ENCODE data around the gene GABBR2.
"Not testable (repeated sequence)": the region's sequence is repeated elsewhere in the genome, so short reads cannot be mapped to it uniquely, and the experiment has no call there.

The GABBR2 gene

DNA sequence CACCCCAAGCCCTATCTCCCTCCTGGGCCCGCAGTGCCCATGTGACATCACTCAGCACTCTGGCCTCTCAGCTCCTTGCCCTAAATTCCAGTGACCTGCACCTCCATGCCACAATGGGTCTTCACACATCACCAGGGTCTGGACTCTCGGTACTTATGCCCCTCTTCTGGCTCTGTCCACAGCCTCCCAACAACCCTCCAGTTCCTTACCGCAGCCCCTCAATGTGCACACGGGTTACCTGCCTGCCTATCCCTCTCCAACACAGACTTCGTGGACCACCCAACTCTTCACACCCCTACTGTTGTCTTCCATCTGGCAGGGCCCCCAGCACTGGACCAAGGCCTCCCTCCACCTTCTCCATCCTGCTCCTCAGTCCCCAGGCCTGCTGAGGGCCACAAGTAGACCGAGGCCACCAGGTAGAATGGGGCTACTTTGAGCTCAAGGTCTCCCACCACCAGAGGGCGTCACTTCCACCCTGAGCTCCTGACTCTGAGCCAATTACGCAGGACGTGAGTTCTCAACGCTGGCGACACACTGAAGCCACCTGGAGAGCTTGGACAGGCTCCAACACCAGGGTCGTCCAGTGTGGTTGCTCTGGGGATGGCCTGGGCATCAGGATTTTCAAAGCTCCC is 172.1 kb downstream of the GABBR2 start:
- DNase-seq = no peak

DNA sequence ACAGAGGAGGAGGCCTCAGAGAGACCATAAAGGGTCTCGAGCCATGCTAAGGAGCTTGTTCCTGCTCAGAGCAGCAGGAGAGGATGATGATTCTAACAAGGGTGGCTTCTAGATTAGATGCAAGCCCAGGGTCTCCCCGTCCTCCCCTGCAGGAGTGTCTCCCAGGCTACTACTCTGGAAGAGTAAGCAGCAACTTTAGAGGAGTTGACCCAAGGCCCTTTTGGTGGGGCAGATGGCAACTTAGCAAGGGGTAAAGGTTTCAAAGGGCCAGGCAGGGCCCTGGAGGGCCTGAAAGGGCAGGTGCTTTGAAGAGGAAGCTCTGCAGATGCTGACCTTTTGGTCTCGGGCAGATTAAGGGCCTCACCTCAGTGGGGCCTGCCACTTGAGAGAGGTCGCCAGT is 174.9 kb downstream of the GABBR2 start:
- DNase-seq = no peak

DNA sequence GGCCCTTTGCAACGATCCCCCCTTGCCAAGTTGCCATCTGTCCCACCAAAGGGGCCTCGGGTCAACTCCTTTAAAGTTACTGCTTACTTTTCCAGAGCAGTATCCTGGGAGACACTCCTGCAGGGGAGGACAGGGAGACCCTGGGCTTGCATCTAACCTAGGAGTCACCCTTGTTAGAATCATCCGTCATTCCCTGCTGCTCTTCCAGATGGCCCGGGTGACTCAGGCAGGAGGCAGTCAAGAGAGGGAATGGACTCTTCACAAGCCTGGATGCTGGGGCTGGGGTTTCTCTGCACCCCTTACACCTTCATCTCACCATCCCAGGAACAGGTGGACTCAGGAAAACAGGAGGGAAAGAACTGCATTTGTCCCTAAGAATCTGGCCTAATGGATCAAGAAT is 175.6 kb downstream of the GABBR2 start:
- no peak for DNase-seq

DNA sequence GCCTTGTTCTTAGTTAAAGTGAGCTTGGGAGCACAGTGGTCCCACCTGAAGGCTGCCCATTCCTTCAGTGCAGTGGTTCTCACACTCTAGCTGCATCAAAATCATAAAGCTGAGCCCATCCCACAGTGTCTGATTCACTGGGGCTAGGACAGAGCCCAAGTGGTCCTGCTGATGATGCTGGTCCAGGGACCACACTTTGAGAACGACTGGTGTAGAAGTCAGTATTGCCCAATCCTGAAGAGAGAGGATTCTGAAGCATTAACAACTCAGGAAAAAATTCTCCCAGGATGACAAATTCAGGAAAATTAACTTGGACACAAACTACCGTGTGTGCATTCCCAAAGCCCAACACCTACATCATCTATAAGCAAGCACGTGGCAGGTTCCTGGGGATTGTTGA is 176.2 kb downstream of the GABBR2 start:
- no peak for DNase-seq

DNA sequence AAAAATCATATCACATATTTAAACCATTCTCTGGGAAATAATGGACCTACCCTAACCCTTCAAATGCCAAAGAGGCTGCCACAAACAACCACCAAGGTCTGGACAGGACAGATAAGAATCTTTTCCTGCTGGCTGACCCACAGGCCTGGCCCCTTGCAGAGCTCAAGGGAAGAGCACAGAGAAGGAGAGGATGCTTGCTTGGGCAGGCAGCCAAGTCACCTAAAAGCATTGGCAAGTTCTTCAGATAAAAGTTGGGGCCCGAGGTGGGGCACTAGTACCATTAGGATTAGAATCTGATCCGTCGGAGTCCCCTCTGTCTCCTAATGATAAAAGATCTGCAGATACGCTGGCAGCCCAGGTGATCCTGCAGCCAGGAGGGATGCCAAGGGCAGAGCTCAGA is 176.6 kb downstream of the GABBR2 start:
- DNase-seq = no peak

DNA sequence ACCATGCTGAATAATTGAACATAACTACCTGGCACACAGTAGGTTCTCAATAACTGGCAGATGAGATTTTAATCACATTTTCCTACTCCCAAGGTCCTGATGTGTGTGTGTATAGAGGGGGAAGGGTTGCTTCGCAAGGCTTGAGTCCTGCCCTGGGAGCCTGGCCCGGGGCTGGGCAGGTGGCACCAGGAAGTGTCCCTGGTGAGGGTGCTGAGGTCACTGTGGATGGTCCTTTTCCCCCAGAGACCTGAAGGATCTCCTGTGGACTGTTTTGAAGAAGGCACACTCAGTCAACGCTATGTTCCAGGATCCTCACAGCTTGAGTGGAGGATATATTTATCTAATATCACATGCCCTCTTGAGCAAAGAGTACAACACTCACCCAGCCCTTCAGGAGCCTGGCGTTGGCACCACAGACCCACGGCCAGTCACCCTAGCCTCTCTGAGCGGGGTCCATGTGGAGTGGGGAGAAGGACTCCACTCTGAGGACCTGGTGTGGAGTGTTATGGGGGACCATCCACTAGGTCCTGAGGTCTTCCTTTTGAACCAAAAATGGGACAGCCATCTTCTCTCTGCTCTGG is 177.8 kb downstream of the GABBR2 start:
- no peak for DNase-seq

DNA sequence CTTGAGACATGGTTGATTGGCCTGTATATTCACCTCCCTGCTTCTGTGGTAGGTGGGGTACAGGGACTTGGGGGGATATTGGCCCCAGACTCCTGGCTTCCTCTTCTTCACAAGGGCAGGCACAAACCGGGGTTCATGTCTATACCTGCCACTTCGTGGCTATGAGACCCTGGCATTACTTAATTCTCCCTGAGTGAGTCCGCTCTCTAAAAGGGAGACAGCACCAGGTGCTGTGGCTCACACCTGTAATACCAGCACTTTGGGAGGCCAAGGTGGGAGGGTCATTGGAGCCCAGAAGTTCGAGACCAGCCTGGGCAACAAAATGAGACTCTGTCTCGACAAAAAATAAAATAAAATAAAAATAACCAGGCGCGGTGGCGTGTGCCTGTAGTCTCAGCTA is 178.5 kb downstream of the GABBR2 start:
- DNase-seq = no peak

DNA sequence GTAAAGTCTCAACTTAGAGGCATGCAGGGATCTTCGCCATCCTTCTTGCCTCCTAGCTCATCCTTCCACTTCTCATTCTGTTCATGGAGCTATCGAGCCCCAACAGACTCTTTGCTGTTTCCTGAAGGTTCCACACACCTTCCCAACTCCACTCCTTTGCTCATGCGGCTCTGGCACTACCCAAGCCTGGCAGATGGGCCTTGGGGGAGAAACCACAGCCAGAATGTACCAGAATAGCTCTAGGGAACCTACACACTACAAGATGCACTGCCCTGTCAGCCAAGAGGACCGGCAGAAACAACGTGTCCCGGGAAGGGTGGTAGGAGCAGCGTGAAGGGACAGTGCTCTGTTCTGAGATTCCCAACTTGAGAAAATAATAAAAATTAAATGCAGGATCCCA is 178.9 kb downstream of the GABBR2 start:
- DNase-seq = no peak

DNA sequence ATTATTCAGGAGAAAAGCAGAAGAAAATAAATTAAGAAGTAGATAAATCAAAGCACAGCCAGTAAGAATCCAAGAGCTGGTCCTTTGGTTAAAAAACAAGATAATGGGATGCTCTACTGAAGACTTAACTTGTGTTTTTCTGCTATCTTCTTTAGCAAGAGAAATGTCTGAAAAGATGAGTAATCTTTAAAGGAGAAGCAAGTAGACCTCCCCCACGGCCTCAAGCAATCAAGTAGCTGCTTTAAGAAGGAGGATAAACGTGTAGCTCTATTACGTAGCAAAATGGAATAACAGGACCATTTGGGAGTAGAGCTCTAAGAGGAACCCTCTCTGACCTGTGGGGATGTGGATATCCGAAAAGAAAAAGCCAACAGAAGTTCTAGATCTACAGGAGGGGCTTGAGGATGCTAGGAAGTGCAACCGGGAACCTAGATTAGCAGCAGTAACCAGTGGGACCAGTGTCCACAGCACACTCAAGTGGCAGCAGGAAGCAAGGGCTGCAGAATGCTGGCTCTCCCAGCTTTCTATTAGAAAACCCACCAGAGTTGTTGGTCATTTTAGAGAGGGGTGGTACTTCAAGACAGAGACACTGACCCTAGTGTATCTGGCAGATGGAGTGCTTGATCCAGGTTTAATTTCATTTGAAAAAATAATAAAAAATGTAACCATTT is 185.4 kb downstream of the GABBR2 start:
- no peak for DNase-seq

DNA sequence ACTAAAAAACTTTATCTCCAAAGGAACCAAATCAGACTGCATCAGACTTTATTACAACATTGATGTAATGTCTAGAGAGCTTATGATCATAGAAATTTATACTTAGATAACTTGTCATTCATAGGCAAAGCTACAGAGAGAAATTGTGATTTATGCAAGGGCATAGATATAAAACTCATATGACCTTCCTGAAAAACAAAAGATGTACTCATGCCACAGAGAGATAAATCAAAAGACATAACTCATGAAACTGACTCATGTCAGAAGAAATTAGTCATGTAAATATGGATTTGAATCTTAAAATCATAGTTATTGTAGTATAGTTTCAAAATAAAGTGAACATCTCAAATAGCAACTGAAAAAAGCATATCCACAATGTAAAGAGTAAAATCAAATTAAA is 186.2 kb downstream of the GABBR2 start:
- DNase-seq = no peak

DNA sequence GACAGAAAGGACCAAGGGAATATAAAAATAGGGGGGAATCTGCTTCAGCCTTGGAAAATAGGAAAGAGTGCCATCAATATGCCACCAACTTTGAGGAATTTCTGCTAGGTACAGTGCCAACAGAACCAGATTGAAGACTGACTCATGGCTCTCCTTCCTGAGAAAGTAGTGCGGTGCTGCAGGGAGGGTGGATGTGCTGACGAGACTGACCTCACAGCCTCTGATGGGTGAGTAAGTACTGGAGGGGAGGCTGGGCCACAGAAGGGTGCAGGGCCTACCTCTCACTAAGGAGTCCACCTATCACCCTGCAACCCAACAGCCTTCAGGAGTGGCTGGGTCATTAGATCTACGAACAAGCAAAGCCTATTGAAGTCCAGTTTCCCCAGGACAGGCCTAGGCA is 187.6 kb downstream of the GABBR2 start:
- DNase-seq = no peak

DNA sequence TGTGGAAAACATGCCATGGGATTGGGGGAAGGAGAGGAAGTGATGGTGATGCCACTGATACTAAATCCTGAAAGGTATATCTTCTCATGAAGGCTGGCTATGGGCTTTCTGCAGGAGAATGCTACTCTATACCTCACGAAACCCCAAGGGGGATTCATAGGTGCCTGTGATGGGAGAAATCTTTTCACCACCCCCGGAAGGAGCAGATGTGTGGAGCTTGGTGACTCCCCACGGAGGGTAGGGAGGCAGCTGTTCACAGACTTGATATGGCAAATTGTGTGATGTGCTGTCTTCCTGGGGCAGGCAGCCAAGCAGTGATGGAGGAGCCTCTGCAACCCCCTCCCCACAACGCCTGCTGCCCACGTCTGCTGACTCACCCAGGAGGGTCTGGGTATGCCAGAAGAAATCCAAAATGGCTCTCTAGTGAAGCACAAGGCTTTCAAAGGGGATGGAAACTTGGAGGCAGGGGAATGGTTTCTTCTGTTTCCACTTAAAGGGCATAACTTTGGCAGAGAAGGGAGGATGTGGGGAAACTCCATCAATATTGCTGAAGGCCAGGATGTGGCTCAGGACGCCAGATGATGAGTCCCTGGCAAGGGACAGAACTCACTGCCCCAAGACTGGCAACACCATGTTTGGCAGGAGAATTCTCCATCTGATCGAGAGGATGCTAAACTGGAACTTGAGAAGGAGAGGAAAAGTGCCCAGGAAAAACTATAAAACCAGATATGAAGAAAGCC is 188.3 kb downstream of the GABBR2 start:
- DNase-seq = no peak

DNA sequence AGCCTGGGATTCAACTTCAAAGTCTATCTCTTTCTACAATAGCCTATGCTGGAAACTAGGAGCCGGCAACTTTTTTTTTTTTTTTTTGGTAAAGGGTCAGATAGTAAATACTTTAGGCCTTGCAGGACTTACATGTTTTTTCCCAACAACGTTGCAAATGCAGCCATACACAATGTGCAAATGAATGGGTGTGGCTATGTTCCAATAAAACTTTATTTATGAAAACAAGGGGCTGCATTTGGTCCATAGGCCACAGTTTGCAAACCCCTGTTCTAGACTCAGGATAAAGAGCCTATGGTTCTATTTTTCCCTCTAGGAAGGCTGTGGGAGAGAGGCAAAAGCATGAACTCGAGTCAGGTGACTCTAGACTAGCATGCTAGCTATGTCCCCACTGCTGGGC is 189.1 kb downstream of the GABBR2 start:
- DNase-seq = no peak

DNA sequence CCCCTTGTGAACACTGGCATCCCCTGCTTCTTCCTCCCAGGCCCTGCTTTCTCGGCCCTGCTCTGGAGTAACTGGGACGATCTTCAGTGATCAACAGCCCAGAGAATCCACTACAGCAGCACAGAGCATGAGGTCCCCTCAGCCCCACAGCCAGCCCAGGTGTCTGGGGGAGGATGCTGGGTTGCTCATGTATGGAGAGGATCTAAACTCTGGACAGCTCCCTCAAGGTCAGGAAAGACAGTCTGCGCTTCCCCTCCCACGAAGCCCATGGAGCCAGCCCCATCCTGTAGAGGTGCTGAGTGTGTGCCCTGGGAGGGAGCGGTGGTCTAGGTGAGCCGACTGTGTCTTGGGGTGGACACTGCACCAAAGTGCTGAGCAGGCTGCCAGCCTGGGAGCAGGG is 190.2 kb downstream of the GABBR2 start:
- DNase-seq = no peak

DNA sequence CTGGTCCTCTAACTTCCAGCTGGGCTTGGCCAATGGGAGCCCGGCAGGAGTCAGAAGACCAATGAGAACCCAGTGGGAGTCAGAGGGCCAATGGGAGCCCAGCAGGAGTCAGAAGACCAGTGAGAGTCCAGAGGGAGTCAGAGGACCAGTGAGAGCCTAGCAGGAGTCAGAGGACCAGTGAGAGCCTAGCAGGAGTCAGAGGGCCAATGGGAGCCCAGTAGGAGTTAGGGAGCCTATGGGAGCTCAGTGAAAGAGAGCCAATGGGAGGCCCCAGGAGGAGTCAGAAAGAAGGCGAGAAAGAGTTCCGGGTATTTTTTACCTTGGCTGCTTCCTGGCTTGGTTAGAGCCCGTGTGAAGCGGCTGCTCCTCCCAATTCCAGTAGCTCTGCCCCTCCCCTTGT is 191.0 kb downstream of the GABBR2 start:
- DNase-seq = no peak

DNA sequence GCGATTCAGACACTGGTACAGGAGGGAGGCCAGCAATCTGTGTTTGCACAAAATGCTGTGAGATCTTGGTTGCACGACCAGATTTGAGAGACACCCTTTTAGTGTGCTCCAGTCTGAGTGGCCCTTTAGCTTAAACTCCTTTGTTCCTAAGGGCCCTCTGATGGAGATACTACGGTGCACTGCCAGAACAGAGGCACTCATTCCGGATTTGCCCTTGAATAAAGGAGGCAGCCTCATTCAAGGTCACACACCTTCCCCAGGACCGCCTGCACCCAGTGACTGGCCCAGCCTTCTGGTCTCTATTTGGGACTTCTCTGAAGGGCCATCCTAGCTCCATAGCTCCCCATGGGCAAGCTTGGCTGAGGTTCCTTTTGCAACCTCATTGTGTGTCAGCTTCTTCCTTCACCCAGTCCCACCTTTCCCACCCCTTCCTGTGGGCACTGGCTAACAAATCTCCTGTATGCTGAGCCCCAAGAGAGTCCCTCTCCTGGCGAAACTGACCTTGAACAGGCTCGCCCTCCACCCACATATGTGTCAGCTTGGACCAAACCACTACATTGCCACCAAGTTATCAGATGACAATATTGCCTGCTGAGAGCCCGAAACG is 191.7 kb downstream of the GABBR2 start:
- no peak for DNase-seq

DNA sequence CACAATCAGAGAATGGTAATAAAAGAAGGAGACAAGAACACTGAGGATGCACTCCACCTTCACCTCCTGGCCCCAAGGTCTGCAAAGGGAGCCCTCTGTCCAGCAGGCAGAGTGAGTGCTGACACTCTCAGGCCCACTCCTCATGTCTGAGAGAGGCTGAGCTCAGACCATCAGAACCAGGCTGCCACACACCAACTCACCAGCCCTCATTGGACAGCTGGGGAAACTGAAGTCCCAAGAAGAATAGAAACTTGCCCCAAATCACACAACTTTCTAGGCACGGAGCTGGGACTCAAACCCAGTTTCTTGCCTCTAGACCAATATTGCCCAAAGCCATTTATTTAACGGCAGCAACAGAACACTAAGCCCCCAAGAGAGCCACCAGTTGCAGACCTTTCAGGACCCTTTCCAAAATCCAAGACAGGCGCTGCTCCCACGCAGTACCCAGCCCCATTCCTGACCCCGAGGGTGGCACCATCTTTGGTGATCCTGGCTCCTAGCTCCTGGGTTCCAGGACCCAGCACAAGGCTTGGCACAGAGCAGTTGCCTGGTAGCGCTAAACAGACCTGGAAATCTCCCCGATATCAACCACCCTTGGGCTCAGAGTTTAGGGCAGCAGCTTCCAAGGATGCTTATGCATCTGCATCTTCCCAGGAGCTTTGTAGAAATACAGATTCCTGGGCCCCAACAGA is 192.4 kb downstream of the GABBR2 start:
- DNase-seq = no peak

DNA sequence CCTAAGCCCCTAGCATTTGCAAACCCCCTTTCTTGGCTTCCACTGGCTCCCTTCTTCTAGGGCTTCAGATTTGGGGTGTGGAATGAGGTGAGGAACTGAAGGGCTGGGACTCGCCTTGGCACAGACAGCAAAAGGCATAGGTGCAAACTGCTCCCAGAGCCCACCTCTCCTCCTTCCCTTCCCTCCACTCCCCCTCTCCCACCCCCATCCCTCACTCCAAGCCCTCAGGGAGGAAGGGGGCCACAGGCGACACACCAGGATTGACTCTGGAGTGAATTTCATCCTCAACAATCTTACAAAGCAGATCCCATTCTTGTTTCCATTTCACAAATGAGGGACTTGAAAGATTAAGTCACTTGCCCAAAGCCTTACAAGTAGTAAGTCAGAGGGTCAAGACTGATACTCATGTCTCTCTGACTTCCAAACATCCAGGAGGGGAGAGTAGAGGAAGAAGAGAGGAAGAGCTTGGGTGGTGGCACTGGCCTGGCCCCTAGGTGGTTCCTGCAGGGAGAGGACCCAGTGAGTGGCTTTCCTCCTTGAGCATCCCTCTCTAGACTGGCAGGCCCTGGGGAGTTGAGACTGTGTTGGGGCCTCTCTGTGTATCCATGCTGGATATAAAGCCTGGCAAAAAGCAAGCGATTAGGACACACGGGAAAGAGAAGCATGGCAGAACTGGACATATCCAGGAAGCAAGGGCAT is 193.1 kb downstream of the GABBR2 start:
- no peak for DNase-seq

DNA sequence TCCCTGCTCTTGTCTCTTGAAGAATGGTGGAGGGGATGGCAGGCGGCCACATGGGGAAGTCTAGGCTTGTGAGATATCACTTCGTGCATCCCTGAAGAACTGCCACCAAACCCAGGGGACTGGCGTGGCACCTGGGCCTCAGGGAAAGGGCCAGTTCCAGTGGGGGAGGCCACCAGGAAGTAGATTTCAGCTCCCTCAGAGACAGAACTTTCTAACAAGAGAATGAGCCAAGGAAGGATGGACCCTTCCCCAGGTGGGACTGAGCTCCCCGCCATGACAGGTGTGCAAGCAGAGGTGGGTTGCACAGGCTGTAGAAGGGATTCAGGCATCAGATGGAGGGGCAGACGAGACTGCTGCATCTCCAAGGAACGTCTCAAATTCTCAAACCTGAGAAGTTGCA is 193.9 kb downstream of the GABBR2 start:
- DNase-seq = no peak

DNA sequence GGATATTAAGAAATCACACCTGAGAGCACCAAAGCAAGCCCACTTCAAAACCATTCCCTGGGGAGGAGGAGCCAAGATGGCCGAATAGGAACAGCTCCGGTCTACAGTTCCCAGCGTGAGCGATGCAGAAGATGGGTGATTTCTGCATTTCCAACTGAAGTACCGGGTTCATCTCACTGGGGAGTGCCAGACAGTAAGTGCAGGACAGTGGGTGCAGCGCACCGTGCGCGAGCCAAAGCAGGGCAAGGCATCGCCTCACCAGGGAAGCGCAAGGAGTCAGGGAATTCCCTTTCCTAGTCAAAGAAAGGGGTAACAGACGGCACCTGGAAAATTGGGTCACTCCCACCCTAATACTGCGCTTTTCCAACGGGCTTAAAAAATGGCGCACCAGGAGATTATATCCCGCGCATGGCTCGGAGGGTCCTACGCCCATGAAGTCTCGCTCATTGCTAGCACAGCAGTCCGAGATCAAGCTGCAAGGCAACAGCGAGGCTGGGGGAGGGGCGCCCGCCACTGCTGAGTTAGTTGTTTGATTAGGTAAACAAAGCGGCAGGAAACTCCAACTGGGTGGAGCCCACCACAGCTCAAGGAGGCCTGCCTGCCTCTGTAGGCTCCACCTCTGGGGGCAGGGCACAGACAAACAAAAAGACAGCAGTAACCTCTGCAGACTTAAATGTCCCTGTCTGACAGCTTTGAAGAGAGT is 200.4 kb downstream of the GABBR2 start:
- not testable (repeated sequence) for DNase-seq

DNA sequence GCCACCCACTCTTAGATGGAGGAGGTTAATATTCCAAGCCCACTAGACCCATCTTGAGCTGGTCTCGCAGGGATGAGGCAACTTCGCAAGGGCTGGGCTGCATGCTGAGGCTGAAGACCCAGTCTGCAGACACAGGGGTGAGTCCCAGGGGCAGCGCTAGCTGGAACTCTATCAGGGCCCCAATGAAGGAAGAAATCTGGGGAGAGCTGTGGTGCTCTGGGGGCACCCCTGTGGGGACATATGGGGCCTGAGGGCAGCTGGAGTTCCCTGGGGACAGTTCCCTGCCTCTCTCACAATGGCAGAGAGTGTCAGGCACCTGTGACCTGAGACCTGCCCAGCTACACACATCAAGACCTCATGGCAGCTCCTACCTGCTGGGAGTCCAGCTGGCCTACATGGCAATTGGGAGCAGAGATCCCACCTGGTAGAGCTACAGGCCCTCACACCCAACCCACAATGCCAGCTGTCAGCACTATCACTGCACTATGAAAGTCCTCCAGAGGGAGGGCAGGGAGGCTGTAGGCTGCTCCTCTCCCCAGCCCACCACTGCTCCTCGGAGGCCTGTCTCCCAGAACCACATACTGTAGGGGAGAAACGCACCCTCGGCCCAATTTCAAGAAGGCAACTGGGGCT is 202.2 kb downstream of the GABBR2 start:
- no peak for DNase-seq
